GM23248 (cell line): Measurements from ENCODE around the gene EGR1.

Source experiments
- EZH2 ChIP-seq: fragments of 200-600 bp; sonication (generic); IDR thresholded peaks from 2 replicates; pipeline ENCODE4 v1.6.1; 2018; ENCODE audit warnings: antibody characterized with exemption, mild to moderate bottlenecking; ENCODE audit not compliant: insufficient read depth, poor library complexity, severe bottlenecking
- EZH2phosphoT487 ChIP-seq: fragments of 200-600 bp; sonication (generic); IDR thresholded peaks from 2 replicates; pipeline ENCODE4 v1.6.1; 2018; ENCODE audit warnings: antibody characterized with exemption, moderate library complexity, mild to moderate bottlenecking, low read depth; ENCODE audit not compliant: insufficient read depth

DNA sequence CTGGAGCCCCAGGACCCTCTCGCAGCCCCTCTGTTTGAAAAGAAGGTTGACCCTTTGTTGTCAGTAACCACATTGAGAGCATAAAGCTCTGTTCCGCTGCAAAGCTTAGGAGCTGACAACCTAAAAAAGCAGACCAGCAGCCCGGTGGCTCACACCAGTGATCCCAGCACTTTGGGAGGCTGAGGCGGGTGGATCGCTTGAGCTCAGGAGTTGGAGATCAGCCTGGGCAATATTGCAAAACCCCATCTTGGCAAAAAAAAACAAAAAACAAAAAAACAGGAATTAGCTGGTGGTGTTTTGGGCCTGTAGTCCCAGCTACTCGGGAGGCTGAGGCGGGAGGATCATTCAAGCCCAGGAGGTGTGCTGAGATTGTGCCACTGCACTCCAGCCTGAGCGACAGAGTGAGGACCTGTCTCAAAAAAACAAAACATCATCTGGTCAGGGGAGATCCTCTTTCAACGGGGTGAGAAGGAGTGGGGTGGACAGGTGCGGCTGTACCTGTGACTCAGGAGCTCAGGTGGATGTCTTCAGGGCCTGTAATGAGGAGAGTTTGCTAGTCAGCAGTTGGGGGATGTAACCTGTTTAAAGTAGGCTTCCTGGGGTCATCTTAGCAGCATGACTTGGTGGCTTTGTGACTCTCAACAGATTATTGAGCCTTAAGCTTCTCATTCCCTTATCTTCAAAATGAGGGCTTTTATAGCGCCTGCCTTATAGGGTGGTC is 27.1 kb upstream of the EGR1 start:
- TF ChIP-seq EZH2 (no peak), EZH2phosphoT487 (no peak)
